Gastroesophageal sphincter (tissue), 3 donors: ENCODE results near the gene NFATC3.

Experiments used
- CTCF ChIP-seq, 4 experiments: fragments of 200-600 bp in 2 of 4; fragments of 450-650 bp in 2 of 4; sonication (generic) in 1 of 4; IDR thresholded peaks; one replicate each; pipeline ENCODE4 v1.5.1; 2017 to 2019; ENCODE audit warnings: antibody characterized with exemption in 4 of 4, mild to moderate bottlenecking in 2 of 4, moderate library complexity in 2 of 4
- EP300 ChIP-seq: sonication (generic); formaldehyde crosslinking; IDR thresholded peaks from one replicate; pipeline ENCODE4 v1.6.1; 2017; ENCODE audit warnings: antibody characterized with exemption, mild to moderate bottlenecking
- POLR2A ChIP-seq, 2 donors: fragments of 450-650 bp; IDR thresholded peaks; one replicate each; pipeline ENCODE4 v1.6.1; 2017; ENCODE audit warnings: antibody characterized with exemption in 2 of 2, mild to moderate bottlenecking in 2 of 2, moderate library complexity in 1 of 2
- POLR2AphosphoS5 ChIP-seq: sonication (generic); formaldehyde crosslinking; IDR thresholded peaks from one replicate; pipeline ENCODE4 v1.6.1; 2017; ENCODE audit warnings: antibody characterized with exemption

- TF ChIP-seq POLR2AphosphoS5 (peak; percentile 74), CTCF (IDR thresholded peaks at IDR 0.05) (no peak), POLR2A (IDR thresholded peaks at IDR 0.05) (peak; percentile 45 to 58), EP300 (no peak)
These were observed 160.0 kb downstream of the NFATC3 start, which contains the start of gene PLA2G15 for GRCh38 chr16:68244903-68245853.
